NCI-H2107 treated with DMSO at 0.1 percent for 48 hours (cell line): ENCODE data around the gene KBTBD13.
"Not testable (repeated sequence)": the region's sequence is repeated elsewhere in the genome, so short reads cannot be mapped to it uniquely, and the experiment has no call there.

Experiments used
- DNase-seq: peaks from one replicate; lab custom pipeline; 2025; ENCODE audit not compliant: unreplicated experiment; lab: John Stamatoyannopoulos, UW

Gene KBTBD13

DNA sequence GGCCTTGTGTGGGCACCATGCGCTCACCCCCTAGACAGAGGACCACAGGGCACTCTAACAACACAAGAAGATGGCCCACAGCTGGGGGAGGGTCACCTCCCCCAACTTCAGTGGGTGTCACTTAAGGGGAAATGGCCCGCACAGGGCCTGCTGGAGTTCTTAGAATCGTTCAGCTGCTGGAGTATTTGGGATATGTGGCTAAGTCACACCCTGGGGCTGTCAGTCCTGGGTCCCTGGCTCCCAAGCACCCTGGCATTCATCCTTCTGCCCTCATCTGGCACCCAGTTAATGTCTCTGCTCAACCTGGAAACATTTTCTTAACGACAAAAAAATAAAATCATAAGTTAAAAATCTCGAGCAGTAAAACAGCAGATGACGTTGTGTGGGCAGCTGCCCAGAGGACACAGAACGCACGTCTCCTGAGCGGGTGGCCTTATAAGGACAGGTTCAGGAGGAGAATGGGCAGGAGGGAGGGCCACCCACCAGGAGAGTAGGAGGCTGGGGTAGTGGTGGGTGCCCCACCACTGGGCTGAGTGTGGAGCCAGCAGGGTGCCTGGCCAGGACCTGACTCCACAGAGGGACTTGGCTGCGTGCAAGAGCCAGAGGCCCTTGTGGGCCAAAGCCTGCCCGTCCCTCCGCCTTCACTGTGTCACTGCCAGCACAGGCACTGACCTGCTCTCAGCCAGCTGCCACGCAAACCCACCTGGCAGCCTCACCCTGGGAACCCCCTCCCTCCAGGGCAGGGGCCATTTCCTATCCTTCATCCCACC is 11.5 kb downstream of the KBTBD13 start:
- no peak for DNase-seq

DNA sequence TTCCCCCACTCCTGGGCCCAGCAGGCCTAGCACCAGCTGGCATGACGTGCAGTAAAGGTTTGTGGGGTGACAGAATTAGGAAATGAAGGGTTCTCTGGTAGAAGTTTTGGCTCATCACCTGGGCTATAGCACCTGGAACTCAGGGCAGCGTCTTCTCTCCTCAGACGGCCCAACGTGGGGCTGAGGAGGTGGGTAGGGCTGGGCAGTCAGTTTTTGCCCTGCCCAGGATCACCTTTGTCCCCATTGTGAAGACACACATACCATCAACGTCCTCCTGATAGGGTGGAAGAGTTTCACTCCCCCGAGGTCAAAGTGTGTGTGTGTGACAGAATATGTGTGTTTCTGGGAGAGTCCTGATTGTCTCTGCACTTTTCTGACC is 12.1 kb downstream of the KBTBD13 start:
- no peak for DNase-seq

- DNase-seq = no peak
Measured at GRCh38 chr15:65089206-65089824, 12.8 kb downstream of the KBTBD13 start.

GRCh38 chr15:65091946-65092770 is 15.6 kb downstream of the KBTBD13 start:
- DNase-seq = no peak

GRCh38 chr15:65092911-65093792 is 16.6 kb downstream of the KBTBD13 start:
- no peak for DNase-seq

DNA sequence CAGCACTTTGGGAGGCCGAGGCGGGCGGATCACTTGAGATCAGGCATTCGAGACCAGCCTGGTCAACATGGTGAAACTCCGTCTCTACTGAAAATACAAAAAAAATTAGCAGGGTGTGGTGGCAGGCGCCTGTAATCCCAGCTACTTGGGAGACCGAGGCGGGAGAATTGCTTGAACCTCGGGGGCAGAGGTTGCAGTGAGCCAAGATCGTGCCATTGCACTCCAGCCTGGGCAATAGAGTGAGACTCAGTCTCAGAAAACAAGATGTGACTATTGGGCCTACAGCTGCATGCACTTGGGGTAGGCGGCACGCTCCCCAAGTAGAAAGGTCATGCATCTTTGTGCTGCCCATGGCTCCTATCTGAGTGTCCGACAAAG is 17.2 kb downstream of the KBTBD13 start:
- DNase-seq = not testable (repeated sequence)

GRCh38 chr15:65094294-65094995 is 17.9 kb downstream of the KBTBD13 start:
- no peak for DNase-seq

- no peak for DNase-seq
Measured at GRCh38 chr15:65095011-65095746, 18.6 kb downstream of the KBTBD13 start.

DNA sequence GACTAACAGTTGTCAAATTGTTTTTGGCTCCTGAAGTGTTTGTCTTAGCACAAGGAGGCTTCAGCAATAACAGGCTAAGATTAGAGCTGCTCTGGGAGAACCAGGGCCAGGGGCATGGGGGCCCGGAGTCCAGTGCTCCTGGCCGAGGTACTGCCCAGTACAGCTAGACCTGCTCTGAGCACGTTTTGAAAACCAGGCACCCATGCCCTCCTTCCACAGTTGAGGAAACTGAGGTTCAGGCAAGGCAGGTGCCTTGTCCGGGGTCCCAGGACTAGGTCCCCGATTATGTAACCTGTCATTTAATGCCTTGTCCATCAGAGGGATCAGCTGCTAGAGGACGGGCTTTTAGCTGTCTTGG is 19.2 kb downstream of the KBTBD13 start:
- DNase-seq = no peak

- no peak for DNase-seq
Measured at GRCh38 chr15:65096481-65097385, 20.2 kb downstream of the KBTBD13 start.

DNA sequence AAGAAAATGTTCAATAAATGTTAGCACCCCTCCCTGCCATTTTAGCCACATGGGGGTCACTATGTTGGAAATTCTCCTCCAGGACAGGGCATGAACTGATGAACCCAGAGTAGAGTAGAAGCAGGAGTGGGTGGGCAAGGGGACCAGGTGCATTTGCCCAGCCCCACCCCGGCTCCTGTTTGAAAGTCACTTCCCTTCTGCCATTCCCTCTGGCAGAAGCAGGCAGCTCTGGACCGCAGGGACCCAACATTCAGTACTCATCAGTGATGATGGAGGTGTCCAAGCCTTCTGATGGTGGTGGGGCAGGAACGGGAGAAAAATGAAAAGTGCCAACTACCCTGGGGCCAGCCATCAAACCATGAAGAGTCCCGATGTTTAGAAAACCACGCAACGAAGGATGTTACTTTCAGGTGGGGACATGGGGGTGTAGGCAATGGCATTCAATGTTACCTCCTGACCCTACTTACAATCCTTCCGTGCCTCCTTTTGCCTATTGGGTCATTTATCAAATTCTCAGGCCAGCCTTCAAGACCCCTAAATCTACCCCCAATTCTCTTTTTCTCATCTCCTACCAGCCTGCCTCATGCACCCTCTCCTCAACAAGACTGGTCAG is 21.2 kb downstream of the KBTBD13 start:
- no peak for DNase-seq

DNA sequence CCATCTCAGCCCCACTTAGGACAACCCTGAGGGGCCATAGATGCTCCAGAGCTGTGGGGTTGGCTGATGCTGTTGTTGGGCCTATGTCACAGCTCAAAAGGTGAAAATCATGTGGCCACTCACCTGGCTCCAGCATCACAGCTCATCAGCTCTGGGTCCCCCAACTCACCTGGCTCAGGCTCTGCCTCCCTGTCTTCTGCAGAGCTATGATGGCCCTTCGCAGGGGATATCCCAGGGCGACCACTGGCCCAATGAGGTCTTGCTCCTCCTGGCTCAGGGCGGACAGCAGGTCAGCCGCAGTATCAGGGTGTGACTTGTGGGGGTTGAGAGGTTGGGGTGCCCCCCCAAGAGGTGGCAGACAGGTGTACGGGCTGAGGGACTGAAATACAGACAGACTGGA is 22.8 kb downstream of the KBTBD13 start:
- DNase-seq = no peak

DNA sequence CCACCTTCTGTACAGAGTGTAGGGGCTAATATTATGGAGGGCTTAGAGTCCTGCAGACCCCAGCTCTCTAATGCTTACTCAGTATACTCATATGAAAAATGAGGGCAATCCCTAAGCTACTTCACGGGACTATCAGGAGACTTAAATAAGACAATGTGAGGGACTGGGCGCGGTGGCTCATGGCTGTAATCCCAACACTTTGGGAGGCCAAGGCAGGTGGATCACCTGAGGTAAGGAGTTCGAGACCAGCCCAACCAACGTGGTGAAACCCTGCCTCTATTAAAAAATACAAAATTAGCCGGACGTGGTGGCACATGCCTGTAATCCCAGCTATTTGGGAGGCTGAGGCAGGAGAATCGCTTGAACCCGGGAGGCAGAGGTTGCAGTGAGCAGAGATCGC is 23.3 kb downstream of the KBTBD13 start:
- DNase-seq = not testable (repeated sequence)

GRCh38 chr15:65100442-65100841 is 23.9 kb downstream of the KBTBD13 start:
- no peak for DNase-seq

GRCh38 chr15:65101411-65101890 is 24.9 kb downstream of the KBTBD13 start:
- no peak for DNase-seq

DNA sequence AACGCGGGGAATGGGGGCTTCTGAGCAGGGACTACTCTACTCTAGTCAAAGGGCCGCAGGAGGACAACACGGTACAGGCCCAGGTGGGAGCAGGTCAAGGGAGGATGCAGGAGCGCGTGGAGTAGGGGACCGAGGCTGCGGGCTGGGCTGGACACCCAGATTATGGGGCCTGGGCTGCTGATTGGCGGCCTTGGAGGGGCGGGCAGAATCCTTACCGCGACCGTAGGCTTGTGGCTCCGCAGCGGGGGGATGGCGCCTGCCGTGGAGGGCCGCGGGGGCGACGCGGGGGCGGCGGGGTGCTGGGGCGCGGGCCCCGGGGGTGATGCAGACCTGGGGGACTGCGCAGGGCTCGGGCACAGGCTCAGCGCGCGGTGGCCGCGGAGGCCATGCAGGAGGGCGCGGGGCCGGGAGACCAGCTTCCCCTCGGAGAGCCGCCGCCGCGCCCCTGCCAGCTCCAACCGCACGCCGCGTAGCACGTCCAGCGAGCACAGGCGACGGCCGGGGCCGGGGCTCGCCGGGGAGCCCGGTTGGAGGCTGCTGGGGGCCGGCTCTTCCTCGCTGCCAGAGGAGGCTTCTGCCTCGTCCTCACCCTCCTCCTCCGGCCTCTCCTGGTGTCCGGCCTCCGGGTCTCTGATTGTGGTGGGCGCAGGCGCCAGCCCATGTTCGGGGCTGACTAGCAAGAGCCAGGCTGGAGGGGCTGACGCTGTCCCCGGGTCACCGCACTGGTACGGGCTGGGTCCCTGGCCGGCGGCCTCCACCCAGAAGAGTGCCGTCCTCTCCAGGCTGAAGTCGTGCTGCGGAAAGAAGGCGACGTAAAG is 25.6 kb downstream of the KBTBD13 start:
- DNase-seq = no peak

DNA sequence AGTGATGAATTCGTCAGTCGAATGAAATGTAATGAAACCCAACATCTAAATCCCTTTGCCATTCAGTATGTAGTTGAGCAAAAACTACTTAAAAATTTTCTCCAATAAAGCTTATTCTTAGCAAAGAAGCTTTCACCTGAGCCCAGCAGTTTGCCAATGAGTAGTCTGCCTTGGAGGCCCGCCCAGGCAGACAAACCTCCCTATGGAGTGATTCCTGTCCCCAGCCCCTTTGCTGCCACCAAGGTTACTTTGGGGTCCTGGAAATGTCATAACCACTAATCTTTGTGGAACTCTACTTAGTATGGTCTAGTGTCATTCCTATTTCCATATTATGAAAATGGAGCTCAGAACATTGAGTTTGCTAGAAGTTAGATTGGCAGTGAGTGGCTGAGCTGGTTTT is 26.4 kb downstream of the KBTBD13 start:
- DNase-seq = no peak
